GM23338 (cell line): ENCODE measurements around the gene MAD1L1. TPM values are rescaled to one million over a fixed set of nuclear protein-coding genes. Genes with fewer than 3 reads are reported as not detected.

Source experiments
- ATAC-seq: fragments of 200-7000 bp; cut with Tn5 transposase; 3 replicates; pipeline ENCODE4 v1.9.1; 2020
- DNase-seq: peaks from one replicate; pipeline ENCODE4 v3.0.0-alpha.2; 2015; ENCODE audit warnings: low spot score
- H2AFZ ChIP-seq: fragments of 200-600 bp; sonication (generic); 2 replicates; pipeline ENCODE4 v1.8.0; 2016; ENCODE audit warnings: antibody characterized with exemption, mild to moderate bottlenecking, moderate library complexity
- H3F3A ChIP-seq: fragments of 200-600 bp; sonication (generic); replicated peaks from 2 replicates; pipeline ENCODE4 v1.8.0; 2017; ENCODE audit warnings: antibody characterized with exemption, mixed run types, low read depth
- H3K27ac ChIP-seq: fragments of 200-600 bp; sonication (generic); 2 replicates; pipeline ENCODE4 v1.6.1; 2016; ENCODE audit warnings: low read depth
- H3K27me3 ChIP-seq: fragments of 200-600 bp; sonication (generic); 2 replicates; pipeline ENCODE4 v1.8.0; 2016; ENCODE audit warnings: mild to moderate bottlenecking, mixed run types, moderate library complexity; ENCODE audit not compliant: insufficient read depth
- H3K36me3 ChIP-seq: fragments of 200-600 bp; sonication (generic); 2 replicates; pipeline ENCODE4 v1.8.0; 2016; ENCODE audit warnings: mild to moderate bottlenecking; ENCODE audit not compliant: insufficient read depth
- H3K4me1 ChIP-seq: fragments of 200-600 bp; sonication (generic); 2 replicates; pipeline ENCODE4 v1.8.0; 2016; ENCODE audit warnings: mild to moderate bottlenecking, moderate library complexity; ENCODE audit not compliant: insufficient read depth
- H3K4me2 ChIP-seq: fragments of 200-600 bp; sonication (generic); 2 replicates; pipeline ENCODE4 v1.7.1; 2017; ENCODE audit warnings: mixed run types
- H3K4me3 ChIP-seq: fragments of 200-600 bp; sonication (generic); 2 replicates; pipeline ENCODE4 v1.6.1; 2016; ENCODE audit warnings: mixed run types
- H3K79me2 ChIP-seq: fragments of 200-600 bp; sonication (generic); replicated peaks from 2 replicates; pipeline ENCODE4 v1.8.0; 2017; ENCODE audit warnings: mild to moderate bottlenecking; ENCODE audit not compliant: insufficient read depth
- H3K9me2 ChIP-seq: fragments of 200-600 bp; sonication (generic); 2 replicates; pipeline ENCODE4 v1.8.0; 2017; ENCODE audit not compliant: insufficient read depth
- H4K20me1 ChIP-seq: fragments of 200-600 bp; sonication (generic); replicated peaks from 2 replicates; pipeline ENCODE4 v1.8.0; 2017; ENCODE audit warnings: mild to moderate bottlenecking; ENCODE audit not compliant: insufficient read depth
- H3K27ac Mint-ChIP-seq: 2 replicates; pipeline ENCODE4 v1.8.0; 2020; ENCODE audit warnings: inconsistent platforms, mild to moderate bottlenecking, moderate library complexity, mixed read lengths
- H3K27me3 Mint-ChIP-seq: 3 replicates; pipeline ENCODE4 v1.8.0; 2022; ENCODE audit warnings: low read depth, mild to moderate bottlenecking, moderate library complexity, mixed read lengths, inconsistent platforms; ENCODE audit not compliant: insufficient read depth, poor library complexity
- H3K36me3 Mint-ChIP-seq: 3 replicates; pipeline ENCODE4 v1.8.0; 2021; ENCODE audit warnings: low read depth, mild to moderate bottlenecking, inconsistent platforms, moderate library complexity, mixed read lengths
- H3K4me1 Mint-ChIP-seq: 3 replicates; pipeline ENCODE4 v1.8.0; 2020; ENCODE audit warnings: mild to moderate bottlenecking, inconsistent platforms, mixed read lengths
- H3K4me3 Mint-ChIP-seq: 3 replicates; pipeline ENCODE4 v1.8.0; 2021; ENCODE audit warnings: moderate library complexity, mild to moderate bottlenecking, inconsistent platforms, mixed read lengths
- H3K9me3 Mint-ChIP-seq: 3 replicates; pipeline ENCODE4 v1.8.0; 2020; ENCODE audit warnings: moderate library complexity, mild to moderate bottlenecking, inconsistent platforms, mixed read lengths
- CREB1 ChIP-seq: fragments of 250-450 bp; sonication (Bioruptor Pico); IDR thresholded peaks from 2 replicates; pipeline ENCODE4 v1.5.0; 2020; ENCODE audit warnings: low read depth, mild to moderate bottlenecking, moderate library complexity
- EZH2phosphoT487 ChIP-seq: fragments of 200-600 bp; sonication (generic); IDR thresholded peaks from one replicate; pipeline ENCODE4 v1.8.1; 2018; ENCODE audit warnings: antibody characterized with exemption; ENCODE audit not compliant: unreplicated experiment
- JUNB ChIP-seq: IDR thresholded peaks from one replicate; pipeline ENCODE4 v1.6.1; 2016; ENCODE audit warnings: antibody characterized with exemption; ENCODE audit not compliant: unreplicated experiment
- NANOG ChIP-seq: IDR thresholded peaks from 2 replicates; pipeline ENCODE4 v1.6.1; 2016; ENCODE audit warnings: antibody characterized with exemption, borderline replicate concordance
- POLR2AphosphoS5 ChIP-seq: IDR thresholded peaks from 2 replicates; pipeline ENCODE4 v1.6.1; 2016; ENCODE audit warnings: antibody characterized with exemption, low read depth
- STAT1 ChIP-seq: IDR thresholded peaks from one replicate; pipeline ENCODE4 v1.6.1; 2016; ENCODE audit warnings: antibody characterized with exemption; ENCODE audit not compliant: unreplicated experiment
- ZNF114 ChIP-seq: fragments of 250-450 bp; sonication (Bioruptor Pico); IDR thresholded peaks from 2 replicates; pipeline ENCODE4 v1.5.0; 2020; ENCODE audit warnings: mild to moderate bottlenecking, moderate library complexity
- polyA plus RNA-seq: library from polyadenylated mRNA; unstranded; fragments of >200 nt; fragmentation: Nextera tagmentation; extraction: Ambion mirVana; gene quantifications from 2 replicates; pipeline ENCODE4 v1.2.1, GENCODE V29; 2016
- total RNA-seq: library from RNA; depleted of rRNA; stranded (reverse); fragments of >200 nt; shearing (Covaris generic); gene quantifications from 2 replicates; pipeline ENCODE4 v1.2.3, GENCODE V29; 2014
- TF ChIP-seq, protein P1 (sequence below): IDR thresholded peaks from one replicate; pipeline ENCODE4 v1.6.1; 2018; ENCODE audit warnings: antibody characterized with exemption; ENCODE audit not compliant: unreplicated experiment
- TF ChIP-seq, protein P2 (sequence below), 2 experiments: fragments of 200-600 bp in 1 of 2; sonication (generic) in 1 of 2; conservative IDR thresholded peaks; 2 replicates each; pipeline versions ENCODE4 v1.5.1 to v1.6.1; 2016 to 2017; ENCODE audit warnings: antibody characterized with exemption in 2 of 2, low read depth in 2 of 2, mild to moderate bottlenecking in 2 of 2, moderate library complexity in 1 of 2
- TF ChIP-seq, protein P3 (sequence below): IDR thresholded peaks from 2 replicates; pipeline ENCODE4 v1.6.1; 2016; ENCODE audit warnings: antibody characterized with exemption
- TF ChIP-seq, protein P4 (sequence below): fragments of 250-450 bp; sonication (Bioruptor Pico); IDR thresholded peaks from 2 replicates; pipeline ENCODE4 v1.5.0; 2020; ENCODE audit warnings: mild to moderate bottlenecking, moderate library complexity

MAD1L1 gene
- total and polyA plus RNA-seq, 2 experiments from 2014 or later, result 40.3 to 59.3 TPM

DNA sequence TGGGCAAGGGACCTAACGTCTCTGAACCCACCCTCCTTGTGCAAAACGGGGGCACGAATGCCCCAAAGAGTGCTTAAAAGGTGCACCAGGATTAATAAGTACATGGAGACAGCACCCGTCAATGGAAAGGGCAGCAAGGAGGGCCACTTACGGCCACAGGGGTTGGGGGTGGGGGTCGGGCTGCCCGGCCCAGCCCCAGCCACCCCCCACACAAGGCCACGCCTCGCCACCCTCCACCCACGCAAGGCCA lies 213.4 kb downstream of the MAD1L1 start:
- H3K27me3 Mint-ChIP-seq, result peaks cover 8% of the 10 kb centered on the region
- peaks cover 4% of the 10 kb centered on the region; the same call in 1 of the 2 replicates for H4K20me1 ChIP-seq
- TF ChIP-seq, protein P1, sequence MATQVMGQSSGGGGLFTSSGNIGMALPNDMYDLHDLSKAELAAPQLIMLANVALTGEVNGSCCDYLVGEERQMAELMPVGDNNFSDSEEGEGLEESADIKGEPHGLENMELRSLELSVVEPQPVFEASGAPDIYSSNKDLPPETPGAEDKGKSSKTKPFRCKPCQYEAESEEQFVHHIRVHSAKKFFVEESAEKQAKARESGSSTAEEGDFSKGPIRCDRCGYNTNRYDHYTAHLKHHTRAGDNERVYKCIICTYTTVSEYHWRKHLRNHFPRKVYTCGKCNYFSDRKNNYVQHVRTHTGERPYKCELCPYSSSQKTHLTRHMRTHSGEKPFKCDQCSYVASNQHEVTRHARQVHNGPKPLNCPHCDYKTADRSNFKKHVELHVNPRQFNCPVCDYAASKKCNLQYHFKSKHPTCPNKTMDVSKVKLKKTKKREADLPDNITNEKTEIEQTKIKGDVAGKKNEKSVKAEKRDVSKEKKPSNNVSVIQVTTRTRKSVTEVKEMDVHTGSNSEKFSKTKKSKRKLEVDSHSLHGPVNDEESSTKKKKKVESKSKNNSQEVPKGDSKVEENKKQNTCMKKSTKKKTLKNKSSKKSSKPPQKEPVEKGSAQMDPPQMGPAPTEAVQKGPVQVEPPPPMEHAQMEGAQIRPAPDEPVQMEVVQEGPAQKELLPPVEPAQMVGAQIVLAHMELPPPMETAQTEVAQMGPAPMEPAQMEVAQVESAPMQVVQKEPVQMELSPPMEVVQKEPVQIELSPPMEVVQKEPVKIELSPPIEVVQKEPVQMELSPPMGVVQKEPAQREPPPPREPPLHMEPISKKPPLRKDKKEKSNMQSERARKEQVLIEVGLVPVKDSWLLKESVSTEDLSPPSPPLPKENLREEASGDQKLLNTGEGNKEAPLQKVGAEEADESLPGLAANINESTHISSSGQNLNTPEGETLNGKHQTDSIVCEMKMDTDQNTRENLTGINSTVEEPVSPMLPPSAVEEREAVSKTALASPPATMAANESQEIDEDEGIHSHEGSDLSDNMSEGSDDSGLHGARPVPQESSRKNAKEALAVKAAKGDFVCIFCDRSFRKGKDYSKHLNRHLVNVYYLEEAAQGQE, result no peak
- TF ChIP-seq EZH2phosphoT487 (no peak), JUNB (no peak), NANOG (no peak), POLR2AphosphoS5 (no peak), STAT1 (no peak), ZNF114 (CRISPR knock-in tag) (no peak), CREB1 (CRISPR knock-in tag) (no peak)
- TF ChIP-seq, protein P2, sequence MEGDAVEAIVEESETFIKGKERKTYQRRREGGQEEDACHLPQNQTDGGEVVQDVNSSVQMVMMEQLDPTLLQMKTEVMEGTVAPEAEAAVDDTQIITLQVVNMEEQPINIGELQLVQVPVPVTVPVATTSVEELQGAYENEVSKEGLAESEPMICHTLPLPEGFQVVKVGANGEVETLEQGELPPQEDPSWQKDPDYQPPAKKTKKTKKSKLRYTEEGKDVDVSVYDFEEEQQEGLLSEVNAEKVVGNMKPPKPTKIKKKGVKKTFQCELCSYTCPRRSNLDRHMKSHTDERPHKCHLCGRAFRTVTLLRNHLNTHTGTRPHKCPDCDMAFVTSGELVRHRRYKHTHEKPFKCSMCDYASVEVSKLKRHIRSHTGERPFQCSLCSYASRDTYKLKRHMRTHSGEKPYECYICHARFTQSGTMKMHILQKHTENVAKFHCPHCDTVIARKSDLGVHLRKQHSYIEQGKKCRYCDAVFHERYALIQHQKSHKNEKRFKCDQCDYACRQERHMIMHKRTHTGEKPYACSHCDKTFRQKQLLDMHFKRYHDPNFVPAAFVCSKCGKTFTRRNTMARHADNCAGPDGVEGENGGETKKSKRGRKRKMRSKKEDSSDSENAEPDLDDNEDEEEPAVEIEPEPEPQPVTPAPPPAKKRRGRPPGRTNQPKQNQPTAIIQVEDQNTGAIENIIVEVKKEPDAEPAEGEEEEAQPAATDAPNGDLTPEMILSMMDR (conservative IDR thresholded peaks at IDR 0.05; ENCODE audit: low read depth in 2 of 2), result no peak
- TF ChIP-seq, protein P3, sequence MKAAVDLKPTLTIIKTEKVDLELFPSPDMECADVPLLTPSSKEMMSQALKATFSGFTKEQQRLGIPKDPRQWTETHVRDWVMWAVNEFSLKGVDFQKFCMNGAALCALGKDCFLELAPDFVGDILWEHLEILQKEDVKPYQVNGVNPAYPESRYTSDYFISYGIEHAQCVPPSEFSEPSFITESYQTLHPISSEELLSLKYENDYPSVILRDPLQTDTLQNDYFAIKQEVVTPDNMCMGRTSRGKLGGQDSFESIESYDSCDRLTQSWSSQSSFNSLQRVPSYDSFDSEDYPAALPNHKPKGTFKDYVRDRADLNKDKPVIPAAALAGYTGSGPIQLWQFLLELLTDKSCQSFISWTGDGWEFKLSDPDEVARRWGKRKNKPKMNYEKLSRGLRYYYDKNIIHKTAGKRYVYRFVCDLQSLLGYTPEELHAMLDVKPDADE, result no peak
- TF ChIP-seq, protein P4, sequence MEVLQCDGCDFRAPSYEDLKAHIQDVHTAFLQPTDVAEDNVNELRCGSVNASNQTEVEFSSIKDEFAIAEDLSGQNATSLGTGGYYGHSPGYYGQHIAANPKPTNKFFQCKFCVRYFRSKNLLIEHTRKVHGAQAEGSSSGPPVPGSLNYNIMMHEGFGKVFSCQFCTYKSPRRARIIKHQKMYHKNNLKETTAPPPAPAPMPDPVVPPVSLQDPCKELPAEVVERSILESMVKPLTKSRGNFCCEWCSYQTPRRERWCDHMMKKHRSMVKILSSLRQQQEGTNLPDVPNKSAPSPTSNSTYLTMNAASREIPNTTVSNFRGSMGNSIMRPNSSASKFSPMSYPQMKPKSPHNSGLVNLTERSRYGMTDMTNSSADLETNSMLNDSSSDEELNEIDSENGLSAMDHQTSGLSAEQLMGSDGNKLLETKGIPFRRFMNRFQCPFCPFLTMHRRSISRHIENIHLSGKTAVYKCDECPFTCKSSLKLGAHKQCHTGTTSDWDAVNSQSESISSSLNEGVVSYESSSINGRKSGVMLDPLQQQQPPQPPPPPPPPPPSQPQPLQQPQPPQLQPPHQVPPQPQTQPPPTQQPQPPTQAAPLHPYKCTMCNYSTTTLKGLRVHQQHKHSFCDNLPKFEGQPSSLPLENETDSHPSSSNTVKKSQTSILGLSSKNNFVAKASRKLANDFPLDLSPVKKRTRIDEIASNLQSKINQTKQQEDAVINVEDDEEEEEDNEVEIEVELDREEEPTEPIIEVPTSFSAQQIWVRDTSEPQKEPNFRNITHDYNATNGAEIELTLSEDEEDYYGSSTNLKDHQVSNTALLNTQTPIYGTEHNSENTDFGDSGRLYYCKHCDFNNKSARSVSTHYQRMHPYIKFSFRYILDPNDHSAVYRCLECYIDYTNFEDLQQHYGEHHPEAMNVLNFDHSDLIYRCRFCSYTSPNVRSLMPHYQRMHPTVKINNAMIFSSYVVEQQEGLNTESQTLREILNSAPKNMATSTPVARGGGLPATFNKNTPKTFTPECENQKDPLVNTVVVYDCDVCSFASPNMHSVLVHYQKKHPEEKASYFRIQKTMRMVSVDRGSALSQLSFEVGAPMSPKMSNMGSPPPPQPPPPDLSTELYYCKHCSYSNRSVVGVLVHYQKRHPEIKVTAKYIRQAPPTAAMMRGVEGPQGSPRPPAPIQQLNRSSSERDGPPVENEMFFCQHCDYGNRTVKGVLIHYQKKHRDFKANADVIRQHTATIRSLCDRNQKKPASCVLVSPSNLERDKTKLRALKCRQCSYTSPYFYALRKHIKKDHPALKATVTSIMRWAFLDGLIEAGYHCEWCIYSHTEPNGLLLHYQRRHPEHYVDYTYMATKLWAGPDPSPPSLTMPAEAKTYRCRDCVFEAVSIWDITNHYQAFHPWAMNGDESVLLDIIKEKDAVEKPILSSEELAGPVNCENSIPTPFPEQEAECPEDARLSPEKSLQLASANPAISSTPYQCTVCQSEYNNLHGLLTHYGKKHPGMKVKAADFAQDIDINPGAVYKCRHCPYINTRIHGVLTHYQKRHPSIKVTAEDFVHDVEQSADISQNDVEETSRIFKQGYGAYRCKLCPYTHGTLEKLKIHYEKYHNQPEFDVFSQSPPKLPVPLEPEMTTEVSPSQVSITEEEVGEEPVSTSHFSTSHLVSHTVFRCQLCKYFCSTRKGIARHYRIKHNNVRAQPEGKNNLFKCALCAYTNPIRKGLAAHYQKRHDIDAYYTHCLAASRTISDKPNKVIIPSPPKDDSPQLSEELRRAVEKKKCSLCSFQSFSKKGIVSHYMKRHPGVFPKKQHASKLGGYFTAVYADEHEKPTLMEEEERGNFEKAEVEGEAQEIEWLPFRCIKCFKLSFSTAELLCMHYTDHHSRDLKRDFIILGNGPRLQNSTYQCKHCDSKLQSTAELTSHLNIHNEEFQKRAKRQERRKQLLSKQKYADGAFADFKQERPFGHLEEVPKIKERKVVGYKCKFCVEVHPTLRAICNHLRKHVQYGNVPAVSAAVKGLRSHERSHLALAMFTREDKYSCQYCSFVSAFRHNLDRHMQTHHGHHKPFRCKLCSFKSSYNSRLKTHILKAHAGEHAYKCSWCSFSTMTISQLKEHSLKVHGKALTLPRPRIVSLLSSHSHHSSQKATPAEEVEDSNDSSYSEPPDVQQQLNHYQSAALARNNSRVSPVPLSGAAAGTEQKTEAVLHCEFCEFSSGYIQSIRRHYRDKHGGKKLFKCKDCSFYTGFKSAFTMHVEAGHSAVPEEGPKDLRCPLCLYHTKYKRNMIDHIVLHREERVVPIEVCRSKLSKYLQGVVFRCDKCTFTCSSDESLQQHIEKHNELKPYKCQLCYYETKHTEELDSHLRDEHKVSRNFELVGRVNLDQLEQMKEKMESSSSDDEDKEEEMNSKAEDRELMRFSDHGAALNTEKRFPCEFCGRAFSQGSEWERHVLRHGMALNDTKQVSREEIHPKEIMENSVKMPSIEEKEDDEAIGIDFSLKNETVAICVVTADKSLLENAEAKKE (CRISPR knock-in tag), result no peak
- H3K36me3 ChIP-seq, result no peaks in the 10 kb centered on the region
- no peak overlapping the region for H3K4me3 Mint-ChIP-seq
- H3K27ac Mint-ChIP-seq, result no peak overlapping the region
- H3K9me3 Mint-ChIP-seq, result peaks cover 3% of the 10 kb centered on the region; the same call in 1 of the 3 replicates
- no peak overlapping the region for H3K27ac ChIP-seq
- H3K4me2 ChIP-seq, result no peak overlapping the region
- H3K27me3 ChIP-seq, result no peaks in the 10 kb centered on the region
- no peak overlapping the region for H3K4me3 ChIP-seq
- no peaks in the 10 kb centered on the region for H3F3A ChIP-seq
- peaks cover 8% of the 10 kb centered on the region for H3K4me1 Mint-ChIP-seq
- no peak for DNase-seq
- H2AFZ ChIP-seq, result no peak overlapping the region
- ATAC-seq, result no peak
- H3K4me1 ChIP-seq, result no peaks in the 10 kb centered on the region
- H3K36me3 Mint-ChIP-seq, result no peaks in the 10 kb centered on the region
- H3K79me2 ChIP-seq, result peaks cover 6% of the 10 kb centered on the region
- no peaks in the 10 kb centered on the region for H3K9me2 ChIP-seq
